Hematopoietic multipotent progenitor cell treated with erythropoietin and hydrocortisone succinate and interleukin-3 and kit ligand, for 17 days (in vitro differentiated cells): ENCODE results near the gene PRKG2.
A peak's percentile ranks its signal among the peaks of the same experiment; 100 is the strongest.

Source experiments
- DNase-seq: peaks from one replicate; pipeline ENCODE4 v3.0.0-alpha.2; 2015; ENCODE audit warnings: low spot score

PRKG2 gene

GRCh38 chr4:81095389-81095788 is 119.6 kb downstream of the PRKG2 start:
- DNase-seq, result no peak

GRCh38 chr4:81093720-81094401 is 121.2 kb downstream of the PRKG2 start:
- DNase-seq, result no peak

GRCh38 chr4:81085979-81086378 is 129.0 kb downstream of the PRKG2 start:
- DNase-seq, result no peak

GRCh38 chr4:81085291-81085690 is 129.7 kb downstream of the PRKG2 start:
- no peak for DNase-seq

- no peak for DNase-seq
Observed at GRCh38 chr4:81084634-81085033, 130.4 kb downstream of the PRKG2 start.

GRCh38 chr4:81084029-81084428 is 131.0 kb downstream of the PRKG2 start:
- no peak for DNase-seq

- no peak for DNase-seq
Observed at GRCh38 chr4:81081156-81081555, 133.9 kb downstream of the PRKG2 start.

GRCh38 chr4:81071013-81071412 is 144.0 kb downstream of the PRKG2 start:
- no peak for DNase-seq

GRCh38 chr4:81069706-81070331 is 145.2 kb downstream of the PRKG2 start:
- peak; percentile 58 for DNase-seq

- no peak for DNase-seq
Observed at GRCh38 chr4:81065446-81065845, 149.6 kb downstream of the PRKG2 start.

- DNase-seq, result no peak
Observed at GRCh38 chr4:81062001-81062400, 153.0 kb downstream of the PRKG2 start.

GRCh38 chr4:81061344-81061730 is 153.7 kb downstream of the PRKG2 start:
- DNase-seq, result no peak

GRCh38 chr4:81060587-81061343 is 154.3 kb downstream of the PRKG2 start:
- no peak for DNase-seq

GRCh38 chr4:81058621-81059020 is 156.4 kb downstream of the PRKG2 start:
- no peak for DNase-seq

GRCh38 chr4:81052119-81053068 is 162.6 kb downstream of the PRKG2 start:
- DNase-seq, result peak; percentile 14

GRCh38 chr4:81049907-81050306 is 165.1 kb downstream of the PRKG2 start:
- DNase-seq, result no peak

- no peak for DNase-seq
Observed at GRCh38 chr4:81049330-81049729, 165.7 kb downstream of the PRKG2 start.

GRCh38 chr4:81042578-81043365 is 172.2 kb downstream of the PRKG2 start:
- no peak for DNase-seq

- DNase-seq, result no peak
Observed at GRCh38 chr4:81040012-81040659, 174.9 kb downstream of the PRKG2 start.

- no peak for DNase-seq
Observed at GRCh38 chr4:81039351-81039972, 175.6 kb downstream of the PRKG2 start.
